ENCODE data around the gene LIN54. TPM values are rescaled to one million over a fixed set of nuclear protein-coding genes. Genes with fewer than 3 reads are reported as not detected.

Gene LIN54
- total and polyA plus RNA-seq, 9 of the 15 experiments (the other 6 are each of a cell fraction or from before 2014, with no cell fraction given): 2.2 to 22.5 (median 15.8) TPM

DNA sequence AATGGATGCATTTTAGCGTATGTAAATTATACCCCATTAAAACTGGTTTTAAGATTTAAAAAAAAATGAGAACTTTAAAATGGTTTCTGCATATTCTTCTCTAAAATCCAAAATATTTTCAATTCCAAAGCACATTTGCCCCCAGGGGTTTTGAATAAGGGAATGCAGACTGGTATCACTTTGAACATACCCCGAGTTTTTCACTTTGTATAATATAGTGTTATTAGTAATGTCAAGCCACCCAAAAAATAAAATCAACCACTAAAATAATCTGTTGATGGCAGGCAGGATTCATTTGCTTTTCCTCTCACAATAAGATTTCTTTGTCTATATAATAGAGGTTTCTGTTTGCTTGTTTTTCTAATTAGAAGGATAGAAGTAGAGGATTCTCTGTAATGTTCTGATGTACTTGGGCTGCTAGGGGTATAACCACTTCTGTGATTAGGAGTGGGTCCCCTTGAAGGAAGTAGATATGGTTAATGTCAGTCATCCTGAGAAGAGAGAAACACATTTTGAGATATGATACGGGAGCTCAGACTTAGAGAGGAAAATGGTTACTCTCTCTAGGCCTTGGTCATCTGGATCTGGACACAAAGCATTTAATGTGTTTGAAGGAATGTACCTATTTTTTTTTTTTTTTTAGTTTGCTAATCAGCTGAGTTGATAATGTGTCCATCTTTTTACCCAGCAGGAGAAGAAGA is 9.3 kb upstream of the LIN54 start (continued):
- TF ChIP-seq, protein P1, sequence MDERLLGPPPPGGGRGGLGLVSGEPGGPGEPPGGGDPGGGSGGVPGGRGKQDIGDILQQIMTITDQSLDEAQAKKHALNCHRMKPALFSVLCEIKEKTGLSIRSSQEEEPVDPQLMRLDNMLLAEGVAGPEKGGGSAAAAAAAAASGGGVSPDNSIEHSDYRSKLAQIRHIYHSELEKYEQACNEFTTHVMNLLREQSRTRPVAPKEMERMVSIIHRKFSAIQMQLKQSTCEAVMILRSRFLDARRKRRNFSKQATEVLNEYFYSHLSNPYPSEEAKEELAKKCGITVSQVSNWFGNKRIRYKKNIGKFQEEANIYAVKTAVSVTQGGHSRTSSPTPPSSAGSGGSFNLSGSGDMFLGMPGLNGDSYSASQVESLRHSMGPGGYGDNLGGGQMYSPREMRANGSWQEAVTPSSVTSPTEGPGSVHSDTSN (CRISPR knock-in tag; IDR thresholded peaks at IDR 0.05; ENCODE audit: low read depth): no peak
- TF ChIP-seq, protein P1 (tag; conservative IDR thresholded peaks at IDR 0.05; ENCODE audit: low read depth): 0 out of 2 replicates have a peak, but pooled peaks have one; percentile 35
- TF ChIP-seq, protein P2, sequence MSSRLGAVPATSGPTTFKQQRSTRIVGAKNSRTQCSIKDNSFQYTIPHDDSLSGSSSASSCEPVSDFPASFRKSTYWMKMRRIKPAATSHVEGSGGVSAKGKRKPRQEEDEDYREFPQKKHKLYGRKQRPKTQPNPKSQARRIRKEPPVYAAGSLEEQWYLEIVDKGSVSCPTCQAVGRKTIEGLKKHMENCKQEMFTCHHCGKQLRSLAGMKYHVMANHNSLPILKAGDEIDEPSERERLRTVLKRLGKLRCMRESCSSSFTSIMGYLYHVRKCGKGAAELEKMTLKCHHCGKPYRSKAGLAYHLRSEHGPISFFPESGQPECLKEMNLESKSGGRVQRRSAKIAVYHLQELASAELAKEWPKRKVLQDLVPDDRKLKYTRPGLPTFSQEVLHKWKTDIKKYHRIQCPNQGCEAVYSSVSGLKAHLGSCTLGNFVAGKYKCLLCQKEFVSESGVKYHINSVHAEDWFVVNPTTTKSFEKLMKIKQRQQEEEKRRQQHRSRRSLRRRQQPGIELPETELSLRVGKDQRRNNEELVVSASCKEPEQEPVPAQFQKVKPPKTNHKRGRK (tag; IDR thresholded peaks at IDR 0.05): no peak
- no peak for TF ChIP-seq ZFP1 (CRISPR knock-in tag; IDR thresholded peaks at IDR 0.05)
- 0 out of 2 replicates have a peak, but pooled peaks have one; percentile 30 for TF ChIP-seq EHMT2 (IDR thresholded peaks at IDR 0.05)
- peak; percentile 49; the same call in 1 of the 2 replicates for TF ChIP-seq NFIC (IDR thresholded peaks at IDR 0.05)
- TF ChIP-seq NEUROD1 (IDR thresholded peaks at IDR 0.05; ENCODE audit: borderline replicate concordance, low read depth, low read length, partially characterized antibody): no peak
- TF ChIP-seq NFXL1 (CRISPR knock-in tag; IDR thresholded peaks at IDR 0.05): no peak
- no peak for TF ChIP-seq ZNF282 (CRISPR knock-in tag; IDR thresholded peaks at IDR 0.05)
- TF ChIP-seq BCL6 (CRISPR knock-in tag; IDR thresholded peaks at IDR 0.05): no peak
- TF ChIP-seq, protein P3, sequence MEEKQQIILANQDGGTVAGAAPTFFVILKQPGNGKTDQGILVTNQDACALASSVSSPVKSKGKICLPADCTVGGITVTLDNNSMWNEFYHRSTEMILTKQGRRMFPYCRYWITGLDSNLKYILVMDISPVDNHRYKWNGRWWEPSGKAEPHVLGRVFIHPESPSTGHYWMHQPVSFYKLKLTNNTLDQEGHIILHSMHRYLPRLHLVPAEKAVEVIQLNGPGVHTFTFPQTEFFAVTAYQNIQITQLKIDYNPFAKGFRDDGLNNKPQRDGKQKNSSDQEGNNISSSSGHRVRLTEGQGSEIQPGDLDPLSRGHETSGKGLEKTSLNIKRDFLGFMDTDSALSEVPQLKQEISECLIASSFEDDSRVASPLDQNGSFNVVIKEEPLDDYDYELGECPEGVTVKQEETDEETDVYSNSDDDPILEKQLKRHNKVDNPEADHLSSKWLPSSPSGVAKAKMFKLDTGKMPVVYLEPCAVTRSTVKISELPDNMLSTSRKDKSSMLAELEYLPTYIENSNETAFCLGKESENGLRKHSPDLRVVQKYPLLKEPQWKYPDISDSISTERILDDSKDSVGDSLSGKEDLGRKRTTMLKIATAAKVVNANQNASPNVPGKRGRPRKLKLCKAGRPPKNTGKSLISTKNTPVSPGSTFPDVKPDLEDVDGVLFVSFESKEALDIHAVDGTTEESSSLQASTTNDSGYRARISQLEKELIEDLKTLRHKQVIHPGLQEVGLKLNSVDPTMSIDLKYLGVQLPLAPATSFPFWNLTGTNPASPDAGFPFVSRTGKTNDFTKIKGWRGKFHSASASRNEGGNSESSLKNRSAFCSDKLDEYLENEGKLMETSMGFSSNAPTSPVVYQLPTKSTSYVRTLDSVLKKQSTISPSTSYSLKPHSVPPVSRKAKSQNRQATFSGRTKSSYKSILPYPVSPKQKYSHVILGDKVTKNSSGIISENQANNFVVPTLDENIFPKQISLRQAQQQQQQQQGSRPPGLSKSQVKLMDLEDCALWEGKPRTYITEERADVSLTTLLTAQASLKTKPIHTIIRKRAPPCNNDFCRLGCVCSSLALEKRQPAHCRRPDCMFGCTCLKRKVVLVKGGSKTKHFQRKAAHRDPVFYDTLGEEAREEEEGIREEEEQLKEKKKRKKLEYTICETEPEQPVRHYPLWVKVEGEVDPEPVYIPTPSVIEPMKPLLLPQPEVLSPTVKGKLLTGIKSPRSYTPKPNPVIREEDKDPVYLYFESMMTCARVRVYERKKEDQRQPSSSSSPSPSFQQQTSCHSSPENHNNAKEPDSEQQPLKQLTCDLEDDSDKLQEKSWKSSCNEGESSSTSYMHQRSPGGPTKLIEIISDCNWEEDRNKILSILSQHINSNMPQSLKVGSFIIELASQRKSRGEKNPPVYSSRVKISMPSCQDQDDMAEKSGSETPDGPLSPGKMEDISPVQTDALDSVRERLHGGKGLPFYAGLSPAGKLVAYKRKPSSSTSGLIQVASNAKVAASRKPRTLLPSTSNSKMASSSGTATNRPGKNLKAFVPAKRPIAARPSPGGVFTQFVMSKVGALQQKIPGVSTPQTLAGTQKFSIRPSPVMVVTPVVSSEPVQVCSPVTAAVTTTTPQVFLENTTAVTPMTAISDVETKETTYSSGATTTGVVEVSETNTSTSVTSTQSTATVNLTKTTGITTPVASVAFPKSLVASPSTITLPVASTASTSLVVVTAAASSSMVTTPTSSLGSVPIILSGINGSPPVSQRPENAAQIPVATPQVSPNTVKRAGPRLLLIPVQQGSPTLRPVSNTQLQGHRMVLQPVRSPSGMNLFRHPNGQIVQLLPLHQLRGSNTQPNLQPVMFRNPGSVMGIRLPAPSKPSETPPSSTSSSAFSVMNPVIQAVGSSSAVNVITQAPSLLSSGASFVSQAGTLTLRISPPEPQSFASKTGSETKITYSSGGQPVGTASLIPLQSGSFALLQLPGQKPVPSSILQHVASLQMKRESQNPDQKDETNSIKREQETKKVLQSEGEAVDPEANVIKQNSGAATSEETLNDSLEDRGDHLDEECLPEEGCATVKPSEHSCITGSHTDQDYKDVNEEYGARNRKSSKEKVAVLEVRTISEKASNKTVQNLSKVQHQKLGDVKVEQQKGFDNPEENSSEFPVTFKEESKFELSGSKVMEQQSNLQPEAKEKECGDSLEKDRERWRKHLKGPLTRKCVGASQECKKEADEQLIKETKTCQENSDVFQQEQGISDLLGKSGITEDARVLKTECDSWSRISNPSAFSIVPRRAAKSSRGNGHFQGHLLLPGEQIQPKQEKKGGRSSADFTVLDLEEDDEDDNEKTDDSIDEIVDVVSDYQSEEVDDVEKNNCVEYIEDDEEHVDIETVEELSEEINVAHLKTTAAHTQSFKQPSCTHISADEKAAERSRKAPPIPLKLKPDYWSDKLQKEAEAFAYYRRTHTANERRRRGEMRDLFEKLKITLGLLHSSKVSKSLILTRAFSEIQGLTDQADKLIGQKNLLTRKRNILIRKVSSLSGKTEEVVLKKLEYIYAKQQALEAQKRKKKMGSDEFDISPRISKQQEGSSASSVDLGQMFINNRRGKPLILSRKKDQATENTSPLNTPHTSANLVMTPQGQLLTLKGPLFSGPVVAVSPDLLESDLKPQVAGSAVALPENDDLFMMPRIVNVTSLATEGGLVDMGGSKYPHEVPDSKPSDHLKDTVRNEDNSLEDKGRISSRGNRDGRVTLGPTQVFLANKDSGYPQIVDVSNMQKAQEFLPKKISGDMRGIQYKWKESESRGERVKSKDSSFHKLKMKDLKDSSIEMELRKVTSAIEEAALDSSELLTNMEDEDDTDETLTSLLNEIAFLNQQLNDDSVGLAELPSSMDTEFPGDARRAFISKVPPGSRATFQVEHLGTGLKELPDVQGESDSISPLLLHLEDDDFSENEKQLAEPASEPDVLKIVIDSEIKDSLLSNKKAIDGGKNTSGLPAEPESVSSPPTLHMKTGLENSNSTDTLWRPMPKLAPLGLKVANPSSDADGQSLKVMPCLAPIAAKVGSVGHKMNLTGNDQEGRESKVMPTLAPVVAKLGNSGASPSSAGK (IDR thresholded peaks at IDR 0.05): no peak
- TF ChIP-seq TARDBP (IDR thresholded peaks at IDR 0.05): no peak
- TF ChIP-seq TBL1XR1 (IDR thresholded peaks at IDR 0.05; ENCODE audit: low read length in 2 of 2): peak in 1 of 2 experiments; percentile 59; a peak in 1 of 4 replicates
